Stimulated activated effector memory CD8-positive, alpha-beta T cell treated with anti-CD3 and anti-CD28 coated beads, Interleukin-12 subunit alpha, Interleukin-12 subunit beta, amount 100 ng/mL, for 72 hours (primary cell): Measurements from ENCODE around the gene TRIM52.
"Not testable (repeated sequence)": the region's sequence is repeated elsewhere in the genome, so short reads cannot be mapped to it uniquely, and the experiment has no call there.

Experiments
- ATAC-seq: fragments of 150-1000 bp; cut with Tn5 transposase; 2 replicates; pipeline ENCODE4 v1.10.0; 2021
- DNase-seq, 2 donors: peaks; one replicate each; pipeline ENCODE4 v3.0.0; 2021 to 2022; ENCODE audit warnings: low spot score in 2 of 2
- H3K27ac Mint-ChIP-seq: one replicate; pipeline ENCODE4 v1.8.0; 2022; ENCODE audit warnings: mild to moderate bottlenecking, mixed read lengths
- H3K36me3 Mint-ChIP-seq: one replicate; pipeline ENCODE4 v1.8.0; 2022; ENCODE audit warnings: mild to moderate bottlenecking, mixed read lengths
- H3K4me1 Mint-ChIP-seq: one replicate; pipeline ENCODE4 v1.8.0; 2022; ENCODE audit warnings: mixed read lengths
- H3K4me3 Mint-ChIP-seq: one replicate; pipeline ENCODE4 v1.8.0; 2022; ENCODE audit warnings: mild to moderate bottlenecking, mixed read lengths
- H3K9me3 Mint-ChIP-seq: one replicate; pipeline ENCODE4 v1.8.0; 2022; ENCODE audit warnings: mixed read lengths

TRIM52 gene

GRCh38 chr5:181215997-181216989 lies 44.6 kb downstream of the TRIM52 start:
- H3K4me1 Mint-ChIP-seq, result peaks cover 43% of the 10 kb centered on the region
- ATAC-seq (no peak), DNase-seq (peak in 1 of 2 donors; percentile 68)
- peak overlapping the region; percentile 83 for H3K4me3 Mint-ChIP-seq
- peak overlapping the region; percentile 82 for H3K27ac Mint-ChIP-seq
- H3K36me3 Mint-ChIP-seq, result peaks cover 40% of the 10 kb centered on the region
- H3K9me3 Mint-ChIP-seq, result no peaks in the 10 kb centered on the region

DNA sequence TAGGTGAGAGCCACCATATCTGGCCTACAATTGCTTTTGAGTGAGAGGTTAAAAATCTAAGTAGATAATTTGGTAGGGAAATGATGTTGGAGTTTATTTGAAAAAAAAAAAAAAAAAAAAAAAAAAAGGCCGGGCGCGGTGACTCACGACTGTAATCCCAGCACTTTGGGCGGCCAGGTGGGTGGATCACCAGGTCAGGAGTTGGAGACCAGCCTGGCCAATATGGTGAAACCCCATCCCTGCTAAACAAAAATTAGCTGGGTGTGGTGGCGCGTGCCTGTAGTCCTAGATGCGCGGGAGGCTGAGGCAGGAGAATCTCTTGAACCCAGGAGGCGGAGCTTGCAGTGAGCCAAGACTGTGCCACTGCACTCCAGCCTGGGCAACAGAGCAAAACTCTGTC lies 46.7 kb downstream of the TRIM52 start:
- not testable (repeated sequence) for H3K4me3 Mint-ChIP-seq, H3K9me3 Mint-ChIP-seq, ATAC-seq, DNase-seq, H3K27ac Mint-ChIP-seq
- Mint-ChIP-seq H3K36me3 (peaks cover 23% of the 10 kb centered on the region), H3K4me1 (peaks cover 22% of the 10 kb centered on the region)

GRCh38 chr5:181212934-181213333 lies 48.0 kb downstream of the TRIM52 start:
- ATAC-seq, result no peak
- Mint-ChIP-seq H3K9me3 (no peaks in the 10 kb centered on the region), H3K4me3 (no peak overlapping the region), H3K36me3 (peaks cover 15% of the 10 kb centered on the region), H3K4me1 (peaks cover 20% of the 10 kb centered on the region), H3K27ac (no peak overlapping the region)
- DNase-seq, result no peak

DNA sequence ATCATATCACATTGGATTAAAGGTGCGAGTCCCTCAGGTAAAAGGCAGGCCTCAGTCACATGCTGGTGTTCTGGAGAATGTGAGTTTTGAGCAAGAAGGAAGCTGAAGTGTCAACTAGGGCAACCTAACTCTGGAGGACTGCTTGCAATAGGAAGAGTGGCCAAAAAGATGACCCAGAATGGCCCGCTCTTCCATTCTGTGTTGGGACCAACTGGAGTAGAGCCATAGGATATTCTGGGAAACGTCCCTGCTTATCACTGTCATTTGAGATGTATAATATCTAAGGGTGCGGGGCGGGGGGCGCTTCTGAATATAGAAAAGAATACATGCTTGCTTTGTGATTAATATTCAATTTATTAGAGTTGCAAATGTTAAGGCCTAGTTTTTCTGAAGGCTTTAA lies 48.9 kb downstream of the TRIM52 start:
- no peak for DNase-seq
- H3K4me3 Mint-ChIP-seq, result no peak overlapping the region

DNA sequence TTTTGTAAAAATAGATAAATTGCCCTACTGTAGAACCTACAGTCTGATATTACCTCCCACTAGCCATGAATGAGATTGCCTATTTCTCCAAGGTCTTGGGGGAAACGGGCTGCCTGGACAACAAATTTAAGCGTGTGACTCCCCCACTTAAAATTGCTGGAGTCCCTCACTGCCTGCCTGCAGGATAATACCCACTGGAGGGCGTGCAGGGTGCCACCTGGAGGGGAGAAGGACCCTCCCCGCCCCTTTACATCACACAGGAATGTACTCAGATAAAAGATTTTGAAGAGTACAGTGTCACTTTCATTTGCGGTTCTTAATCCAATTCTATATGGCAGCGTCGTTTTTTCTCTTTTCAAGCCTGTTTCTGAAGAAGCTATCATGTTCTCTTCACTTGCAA lies 49.7 kb downstream of the TRIM52 start:
- DNase-seq (no peak), ATAC-seq (no peak)
- Mint-ChIP-seq H3K4me3 (no peak overlapping the region), H3K9me3 (no peaks in the 10 kb centered on the region), H3K4me1 (peaks cover 25% of the 10 kb centered on the region), H3K27ac (no peak overlapping the region), H3K36me3 (peaks cover 21% of the 10 kb centered on the region)

More for the DNA sequence above, 48.9 kb downstream of the TRIM52 start:
- Mint-ChIP-seq H3K36me3 (peaks cover 15% of the 10 kb centered on the region), H3K27ac (no peak overlapping the region), H3K4me1 (peaks cover 21% of the 10 kb centered on the region), H3K9me3 (no peaks in the 10 kb centered on the region)
- no peak for ATAC-seq

- Mint-ChIP-seq H3K36me3 (peaks cover 26% of the 10 kb centered on the region), H3K4me1 (peaks cover 28% of the 10 kb centered on the region)
- not testable (repeated sequence) for H3K27ac Mint-ChIP-seq, H3K9me3 Mint-ChIP-seq, H3K4me3 Mint-ChIP-seq, DNase-seq, ATAC-seq
Measured at GRCh38 chr5:181210698-181211097, 50.2 kb downstream of the TRIM52 start.

DNA sequence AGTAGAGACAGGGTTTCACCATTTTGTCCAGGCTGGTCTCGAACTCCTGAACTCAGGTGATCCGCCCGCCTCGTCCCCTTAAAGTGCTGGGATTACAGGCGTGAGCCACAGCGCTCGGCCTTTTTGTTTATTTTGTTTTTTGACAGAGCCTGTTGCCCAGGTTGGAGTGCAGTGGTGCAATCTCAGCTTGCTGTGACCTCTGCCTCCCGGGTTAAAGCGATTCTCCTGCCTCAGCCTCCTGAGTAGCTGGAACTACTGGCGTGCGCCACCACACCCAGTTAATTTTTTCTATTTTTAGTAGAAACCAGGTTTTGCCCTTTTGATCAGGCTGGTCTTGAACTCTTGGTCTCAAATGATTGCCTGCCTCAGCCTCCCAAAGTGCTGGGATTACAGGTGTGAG lies 50.8 kb downstream of the TRIM52 start:
- not testable (repeated sequence) for H3K4me3 Mint-ChIP-seq
- peaks cover 31% of the 10 kb centered on the region for H3K36me3 Mint-ChIP-seq

GRCh38 chr5:181209006-181209405 lies 51.9 kb downstream of the TRIM52 start:
- H3K27ac Mint-ChIP-seq, DNase-seq, ATAC-seq, H3K4me3 Mint-ChIP-seq, H3K9me3 Mint-ChIP-seq: not testable (repeated sequence)
- Mint-ChIP-seq H3K36me3 (peaks cover 31% of the 10 kb centered on the region), H3K4me1 (peaks cover 37% of the 10 kb centered on the region)

More for the DNA sequence above, 50.8 kb downstream of the TRIM52 start:
- H3K4me1 Mint-ChIP-seq, result peaks cover 33% of the 10 kb centered on the region
- ATAC-seq, H3K9me3 Mint-ChIP-seq, H3K27ac Mint-ChIP-seq, DNase-seq: not testable (repeated sequence)

GRCh38 chr5:181207960-181208253 lies 53.0 kb downstream of the TRIM52 start:
- H3K36me3 Mint-ChIP-seq, result peaks cover 31% of the 10 kb centered on the region
- peak overlapping the region; percentile 100 for H3K27ac Mint-ChIP-seq
- H3K4me1 Mint-ChIP-seq, result peaks cover 39% of the 10 kb centered on the region
- H3K4me3 Mint-ChIP-seq, result peak overlapping the region; percentile 82
- H3K9me3 Mint-ChIP-seq, result no peaks in the 10 kb centered on the region
- no peak for ATAC-seq
- no peak for DNase-seq

DNA sequence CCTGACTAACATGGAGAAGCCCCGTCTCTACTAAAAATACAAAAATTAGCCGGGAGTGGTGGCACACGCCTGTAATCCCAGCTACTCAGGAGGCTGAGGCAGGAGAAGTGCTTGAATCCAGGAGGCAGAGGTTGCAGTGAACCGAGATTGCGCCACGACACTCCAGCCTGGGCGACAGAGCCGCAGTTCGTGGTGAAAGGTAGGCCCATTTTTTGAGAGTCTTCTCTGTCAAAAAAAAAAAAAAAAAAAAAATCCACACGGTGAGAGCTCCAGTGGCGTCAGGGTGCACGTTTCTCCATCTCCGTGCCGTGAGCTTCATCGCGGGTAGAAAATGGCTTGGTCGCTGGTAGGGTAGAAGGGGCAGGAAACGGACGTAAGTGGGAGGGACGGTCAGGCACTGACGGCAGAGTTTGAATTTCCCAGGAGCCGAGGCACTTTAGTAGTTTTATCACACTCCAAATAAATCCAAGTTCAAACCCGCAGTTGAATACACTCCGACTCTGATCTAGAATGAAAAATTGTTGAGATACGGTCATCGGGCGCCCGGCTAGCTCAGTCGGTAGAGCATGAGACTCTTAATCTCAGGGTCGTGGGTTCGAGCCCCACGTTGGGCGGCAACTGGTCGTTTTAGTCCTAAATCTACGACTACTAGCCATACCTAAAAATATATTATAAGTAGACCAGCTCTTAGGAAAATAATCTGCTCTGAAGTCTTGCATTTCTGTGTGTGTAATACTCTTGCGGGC lies 53.6 kb downstream of the TRIM52 start:
- peak overlapping the region; percentile 82 for H3K4me3 Mint-ChIP-seq
- peak overlapping the region; percentile 100 for H3K27ac Mint-ChIP-seq
- DNase-seq, result peak; percentile 70 to 93
- H3K4me1 Mint-ChIP-seq, result peaks cover 39% of the 10 kb centered on the region
- no peaks in the 10 kb centered on the region for H3K9me3 Mint-ChIP-seq
- H3K36me3 Mint-ChIP-seq, result peaks cover 31% of the 10 kb centered on the region
- peak; percentile 74 for ATAC-seq

GRCh38 chr5:181205761-181206649 lies 54.9 kb downstream of the TRIM52 start:
- no peaks in the 10 kb centered on the region for H3K9me3 Mint-ChIP-seq
- no peak for DNase-seq
- H3K4me3 Mint-ChIP-seq, result peak overlapping the region; percentile 82
- ATAC-seq, result no peak
- H3K36me3 Mint-ChIP-seq, result peaks cover 31% of the 10 kb centered on the region
- H3K4me1 Mint-ChIP-seq, result peaks cover 39% of the 10 kb centered on the region
- peak overlapping the region; percentile 100 for H3K27ac Mint-ChIP-seq
